Stomach (tissue), 4 donors: ENCODE results near the gene CEP170.
"Not testable (repeated sequence)": the region's sequence is repeated elsewhere in the genome, so short reads cannot be mapped to it uniquely, and the experiment has no call there.

Experiments
- CTCF ChIP-seq, 7 experiments: fragments of 450-650 bp in 4 of 7; fragments of 200-600 bp in 3 of 7; sonication (generic) in 3 of 7; IDR thresholded peaks; one replicate each; pipeline ENCODE4 v1.5.1; 2016 to 2019; ENCODE audit warnings: antibody characterized with exemption in 7 of 7, control low read depth in 2 of 7, mild to moderate bottlenecking in 1 of 7
- EP300 ChIP-seq: sonication (generic); formaldehyde crosslinking; IDR thresholded peaks from one replicate; pipeline ENCODE4 v1.6.1; 2017; ENCODE audit warnings: antibody characterized with exemption
- POLR2A ChIP-seq, 4 donors: fragments of 450-650 bp; IDR thresholded peaks; one replicate each; pipeline ENCODE4 v1.6.1; 2016; ENCODE audit warnings: antibody characterized with exemption in 4 of 4, control low read depth in 2 of 4, mild to moderate bottlenecking in 1 of 4, moderate library complexity in 1 of 4
- POLR2AphosphoS5 ChIP-seq, 3 donors: sonication (generic); formaldehyde crosslinking; IDR thresholded peaks; one replicate each; pipeline ENCODE4 v1.6.1; 2016; ENCODE audit warnings: antibody characterized with exemption in 3 of 3

GRCh38 chr1:243197524-243197923, 57.6 kb downstream of the CEP170 start:
- TF ChIP-seq CTCF (IDR thresholded peaks at IDR 0.05); POLR2A (IDR thresholded peaks at IDR 0.05); POLR2AphosphoS5 (IDR thresholded peaks at IDR 0.05); EP300: not testable (repeated sequence)
